K562 (cell line): ENCODE results near the gene EYA3. TPM values are rescaled to one million over a fixed set of nuclear protein-coding genes. Genes with fewer than 3 reads are reported as not detected.

Source experiments
- ATAC-seq: fragments of 200-7000 bp; cut with Tn5 transposase; 3 replicates; pipeline ENCODE4 v1.9.1; 2020; ENCODE audit warnings: moderate library complexity
- BruUV-seq: library from RNA; stranded (reverse); fragments of 400-500 nt; replicated peaks from 2 replicates; lab custom pipeline; 2021; lab: Mats Ljungman, UMichigan
- CTCF ChIA-PET: fragments of 300-600 bp; formaldehyde crosslinking; extraction: SDS; loops from one replicate; lab custom pipeline; 2021; ENCODE audit warnings: low intra/inter-chr PET ratio; lab: Yijun Ruan, JAX
- POLR2A ChIA-PET: fragments of 300-600, 350-650 bp; sonication (Branson Sonifier 250); formaldehyde crosslinking; extraction: SDS; loops from one replicate; lab custom pipeline; 2021; ENCODE audit warnings: antibody characterized with exemption, inconsistent platforms; lab: Yijun Ruan, JAX
- DNase-seq, 4 experiments: peaks; one replicate each; pipeline versions ENCODE4 v3.0.0 to v3.0.0-alpha.2; 2011 to 2018; ENCODE audit warnings: low spot score in 3 of 4, mixed read lengths in 3 of 4; ENCODE audit errors: extremely low read depth in 1 of 4
- FAIRE-seq: peaks from 2 replicates; lab custom pipeline; 2011; peaks lifted over from hg19 to GRCh38; lab: Jason Lieb, UNC
- H2AFZ ChIP-seq: 2 replicates; pipeline ENCODE4 v1.6.0; 2011; ENCODE audit warnings: low read depth, low read length, control low read depth, inconsistent platforms
- H3K27ac ChIP-seq: fragments of 200-600 bp; 3 replicates; pipeline ENCODE4 v1.8.0; 2011; ENCODE audit warnings: low read depth, mild to moderate bottlenecking, control low read depth, inconsistent platforms, low read length, moderate library complexity, mixed read lengths; ENCODE audit errors: extremely low read depth
- H3K27me3 ChIP-seq, 2 experiments: fragments of 300-600 bp in 1 of 2; 2 replicates in 1 of 2; 3 replicates in 1 of 2; pipeline versions ENCODE4 v1.6.0 to v1.8.0; 2011; ENCODE audit warnings: inconsistent platforms in 2 of 2, low read length in 2 of 2, mild to moderate bottlenecking in 1 of 2, mixed read lengths in 1 of 2, moderate library complexity in 1 of 2; ENCODE audit not compliant: control insufficient read depth in 2 of 2, insufficient read depth in 2 of 2
- H3K36me3 ChIP-seq: fragments of 300-600 bp; 3 replicates; pipeline ENCODE4 v1.8.0; 2011; ENCODE audit warnings: mild to moderate bottlenecking, low read length, inconsistent platforms; ENCODE audit not compliant: control insufficient read depth, insufficient read depth
- H3K4me1 ChIP-seq, 2 experiments: fragments of 200-600 bp in 1 of 2; replicated peaks in 1 of 2; 2 replicates in 1 of 2; 3 replicates in 1 of 2; pipeline versions ENCODE4 v1.5.1 to v1.8.0; 2011; ENCODE audit warnings: inconsistent platforms in 2 of 2, low read length in 2 of 2, mild to moderate bottlenecking in 1 of 2, mixed read lengths in 1 of 2, moderate library complexity in 1 of 2; ENCODE audit not compliant: control insufficient read depth in 2 of 2, insufficient read depth in 2 of 2
- H3K4me2 ChIP-seq: 2 replicates; pipeline ENCODE4 v1.6.1; 2011; ENCODE audit warnings: low read length, control low read depth, inconsistent platforms, mixed read lengths; ENCODE audit not compliant: insufficient read depth
- H3K4me3 ChIP-seq: fragments of 200-600 bp; sonication (generic), shearing (Covaris generic); 2 replicates; pipeline ENCODE4 v1.5.1; 2016; ENCODE audit warnings: control low read depth, inconsistent platforms
- H3K79me2 ChIP-seq: fragments of 200-600 bp; 3 replicates; pipeline ENCODE4 v1.8.0; 2011; ENCODE audit warnings: low read length, inconsistent platforms; ENCODE audit not compliant: control insufficient read depth, insufficient read depth
- H3K9ac ChIP-seq, 2 experiments: 2 replicates each; pipeline versions ENCODE4 v1.6.0 to v1.6.1; 2011; ENCODE audit warnings: low read depth in 2 of 2, low read length in 2 of 2, control low read depth in 1 of 2, inconsistent platforms in 1 of 2, mild to moderate bottlenecking in 1 of 2, mixed read lengths in 1 of 2; ENCODE audit not compliant: insufficient read depth in 1 of 2
- H3K9me1 ChIP-seq: one replicate; pipeline ENCODE4 v1.6.0; 2011; ENCODE audit warnings: inconsistent platforms, mild to moderate bottlenecking, low read length, moderate library complexity; ENCODE audit not compliant: control insufficient read depth, insufficient read depth
- H3K9me3 ChIP-seq: replicated peaks from 2 replicates; pipeline ENCODE4 v1.5.1; 2011; ENCODE audit warnings: low read depth, low read length, inconsistent platforms; ENCODE audit not compliant: control insufficient read depth, insufficient read depth
- H4K20me1 ChIP-seq: replicated peaks from 2 replicates; pipeline ENCODE4 v1.6.1; 2011; ENCODE audit warnings: low read length, inconsistent platforms, mixed read lengths; ENCODE audit not compliant: control insufficient read depth, insufficient read depth
- ATF2 ChIP-seq: sonication (generic); formaldehyde crosslinking; IDR thresholded peaks from 2 replicates; pipeline ENCODE4 v1.8.1; 2022; ENCODE audit warnings: missing genetic modification reagents
- DIDO1 ChIP-seq: fragments of 450-650 bp; IDR thresholded peaks from 2 replicates; pipeline ENCODE4 v1.6.1; 2016; ENCODE audit warnings: low read depth, missing biosample characterization, missing genetic modification characterization
- FOXK1 ChIP-seq: sonication (generic); formaldehyde crosslinking; IDR thresholded peaks from 2 replicates; pipeline ENCODE4 v1.8.0; 2022; ENCODE audit warnings: missing genetic modification reagents, mild to moderate bottlenecking, borderline replicate concordance
- FUS ChIP-seq: fragments of 200-400 bp; formaldehyde crosslinking; optimal IDR thresholded peaks from 2 replicates; pipeline ENCODE3; 2017; ENCODE audit warnings: low read depth, low read length
- HNRNPH1 ChIP-seq: fragments of 200-400 bp; formaldehyde crosslinking; optimal IDR thresholded peaks from 2 replicates; pipeline ENCODE3; 2017; ENCODE audit warnings: low read depth, mild to moderate bottlenecking, low read length, moderate library complexity
- NFIC ChIP-seq: fragments of 450-650 bp; IDR thresholded peaks from 2 replicates; pipeline ENCODE4 v1.6.1; 2017; ENCODE audit warnings: mild to moderate bottlenecking, inconsistent platforms
- NFIX ChIP-seq: fragments of 250-450 bp; sonication (Bioruptor Pico); IDR thresholded peaks from 2 replicates; pipeline ENCODE4 v1.4.0; 2020; ENCODE audit warnings: low read depth, mild to moderate bottlenecking, moderate library complexity
- POLR2AphosphoS2 ChIP-seq: IDR thresholded peaks from 2 replicates; pipeline ENCODE4 v1.6.1; 2012; ENCODE audit warnings: low read length, improper control_type of control experiment
- POLR2G ChIP-seq: fragments of 200-400 bp; formaldehyde crosslinking; IDR thresholded peaks from 2 replicates; pipeline ENCODE4 v1.6.1; 2017; ENCODE audit warnings: low read depth, mild to moderate bottlenecking, antibody characterized with exemption, low read length, moderate library complexity
- PTRF ChIP-seq: fragments of 450-650 bp; IDR thresholded peaks from 2 replicates; pipeline ENCODE4 v1.6.1; 2016; ENCODE audit warnings: mild to moderate bottlenecking, missing genetic modification characterization, missing compliant biosample characterization
- TEAD1 ChIP-seq, 2 experiments: fragments of 450-650 bp in 1 of 2; sonication (generic) in 1 of 2; formaldehyde crosslinking; IDR thresholded peaks; 2 replicates each; pipeline versions ENCODE4 v1.4.0 to v1.8.0; 2020 to 2022; ENCODE audit warnings: mild to moderate bottlenecking in 2 of 2, missing genetic modification reagents in 1 of 2
- ZFP1 ChIP-seq: fragments of 450-650 bp; formaldehyde crosslinking; IDR thresholded peaks from 2 replicates; pipeline ENCODE4 v1.4.0; 2020; ENCODE audit warnings: mild to moderate bottlenecking, mixed read lengths
- ZNF316 ChIP-seq: fragments of 450-650 bp; IDR thresholded peaks from 2 replicates; pipeline ENCODE4 v1.6.1; 2016
- WGBS: fragments of 100-300 bp; shearing (Covaris generic); methylation state at CpG from one replicate; pipeline ENCODE4 v1.1.6; 2016; ENCODE audit warnings: low coverage, mixed read lengths; ENCODE audit not compliant: insufficient coverage; ENCODE audit errors: missing lambda C conversion rate; 5-methylcytosine and 5-hydroxymethylcytosine counted together
- in situ Hi-C: fragments of 300-500 bp; cut with MboI; formaldehyde crosslinking; loops from 4 replicates; pipeline ENCODE4 v1.15.0; 2018; ENCODE audit warnings: inconsistent platforms, mixed read lengths
- intact Hi-C: fragments of 100-400 bp; cut with micrococcal nuclease; formaldehyde crosslinking; loops from 2 replicates; pipeline ENCODE4 v1.14.2; 2022
- polyA plus RNA-seq, 8 experiments: library from polyadenylated mRNA; depleted of rRNA in 4 of 8; stranded (reverse) in 5 of 8; unstranded in 3 of 8; fragments of >200 nt; fragmentation: Nextera tagmentation in 2 of 8; fragmentation: Illumina TruSeq in 1 of 8; extraction: Ambion mirVana in 2 of 8; extraction: Trizol in 1 of 8; gene quantifications; 2 replicates each; pipeline versions ENCODE4 v1.2.1 to v1.2.3, GENCODE V29; 2011 to 2014; ENCODE audit warnings: inconsistent platforms in 1 of 8, missing spikeins in 1 of 8
- total RNA-seq, 7 experiments: library from RNA; depleted of rRNA in 6 of 7; stranded (reverse); fragments of >200 nt in 6 of 7; fragmentation: Illumina TruSeq in 2 of 7; extraction: Trizol in 2 of 7; gene quantifications; 2 replicates each; pipeline versions ENCODE4 v1.2.1 to v1.2.3, GENCODE V29; 2011 to 2021; ENCODE audit warnings: low replicate concordance in 1 of 7

The EYA3 gene
- total and polyA plus RNA-seq, 9 of the 15 experiments (the other 6 are each of a cell fraction or from before 2014, with no cell fraction given), result 21.7 to 64.0 (median 43.6) TPM

GRCh38 chr1:27972141-27972540, 116.3 kb downstream of the EYA3 start:
- no peaks in the 10 kb centered on the region for H3K9me1 ChIP-seq
- no peak overlapping the region for H3K27ac ChIP-seq
- CTCF ChIA-PET, result no interaction called here
- no peak overlapping the region for H2AFZ ChIP-seq
- DNase-seq, result no peak
- H3K9ac ChIP-seq, result no peak overlapping the region
- POLR2A ChIA-PET, result interaction anchor here (0.6 to 2.5 kb wide), 10 partner anchors 8 to 1285 kb away, joined by 3 to 13 read pairs (median 4); partner anchors contain the start of genes TAF12 and XKR8
- in situ Hi-C loops, result no loop called here
- no peaks in the 10 kb centered on the region for H3K27me3 ChIP-seq
- 96% methylated on average over 4 of the region's 4 CpGs for WGBS
- intact Hi-C loops, result no loop called here
- H3K4me1 ChIP-seq, result no peaks in the 10 kb centered on the region
- no TSS peak for BruUV-seq
- H3K9me3 ChIP-seq, result no peaks in the 10 kb centered on the region
- TF ChIP-seq ZNF316, result 0 out of 2 replicates have a peak, but pooled peaks have one; percentile 22
- no peak for TF ChIP-seq ZFP1 (CRISPR knock-in tag)
- no peak for TF ChIP-seq FOXK1 (CRISPR knock-in tag)
- TF ChIP-seq POLR2G, result no peak
- TF ChIP-seq FUS, result no peak
- no peak for TF ChIP-seq POLR2AphosphoS2
- TF ChIP-seq HNRNPH1, result no peak
- TF ChIP-seq, all 486 proteins: peak for 1
- Histone ChIP-seq H3K79me2 (no peaks in the 10 kb centered on the region), H4K20me1 (no peaks in the 10 kb centered on the region), H3K36me3 (peaks cover 69% of the 10 kb centered on the region), H3K4me3 (no peak overlapping the region), H3K4me2 (no peak overlapping the region)
- FAIRE-seq, result no peak
- ATAC-seq, result no peak

- Histone ChIP-seq H3K79me2 (no peaks in the 10 kb centered on the region), H3K4me2 (no peak overlapping the region), H3K9ac (no peak overlapping the region), H2AFZ (no peak overlapping the region), H3K9me3 (no peaks in the 10 kb centered on the region), H3K36me3 (peaks cover 65% of the 10 kb centered on the region), H4K20me1 (no peaks in the 10 kb centered on the region), H3K4me3 (no peak overlapping the region), H3K4me1 (peaks cover 0 to 3% of the 10 kb centered on the region in 2 experiments; a peak in 1 of 5 replicates), H3K9me1 (no peaks in the 10 kb centered on the region), H3K27ac (no peak overlapping the region), H3K27me3 (no peaks in the 10 kb centered on the region)
- ATAC-seq, result no peak
- ChIA-PET POLR2A (interaction anchor here (0.6 to 2.5 kb wide), 10 partner anchors 9 to 1285 kb away, joined by 3 to 13 read pairs (median 4); partner anchors contain the start of genes TAF12 and XKR8), CTCF (no interaction called here)
- intact Hi-C loops, result no loop called here
- in situ Hi-C loops, result no loop called here
- DNase-seq, result no peak
- TF ChIP-seq ATF2, result no peak
- no peak for TF ChIP-seq TEAD1 (CRISPR knock-in tag; IDR thresholded peaks at IDR 0.05)
- TF ChIP-seq DIDO1 (tag), result no peak
- peak; percentile 96 for TF ChIP-seq NFIC
- no peak for TF ChIP-seq PTRF
- TF ChIP-seq NFIX (CRISPR knock-in tag), result peak; percentile 89
- BruUV-seq, result no TSS peak
- FAIRE-seq, result no peak
Measured at GRCh38 chr1:27971674-27972073, 116.7 kb downstream of the EYA3 start.
